HG03045 (cell line): Measurements from ENCODE around the gene KLHL26.

Source experiments
- ATAC-seq: cut with Tn5 transposase; IDR thresholded peaks from one replicate; pipeline ENCODE4 v1.9.1; 2021; ENCODE audit warnings: mild to moderate bottlenecking, moderate library complexity; ENCODE audit not compliant: unreplicated experiment

The KLHL26 gene

GRCh38 chr19:18646535-18647370 lies 9.9 kb downstream of the KLHL26 start:
- ATAC-seq, result no peak

GRCh38 chr19:18647371-18647767 lies 10.5 kb downstream of the KLHL26 start:
- ATAC-seq, result no peak

GRCh38 chr19:18647807-18648206 lies 11.0 kb downstream of the KLHL26 start:
- ATAC-seq, result no peak

GRCh38 chr19:18648973-18649315 lies 12.1 kb downstream of the KLHL26 start:
- ATAC-seq, result no peak

- ATAC-seq, result no peak
These were observed 12.7 kb downstream of the KLHL26 start for GRCh38 chr19:18649371-18650020.

- no peak for ATAC-seq
These were observed 13.2 kb downstream of the KLHL26 start for GRCh38 chr19:18650021-18650390.

- ATAC-seq, result no peak
These were observed 13.7 kb downstream of the KLHL26 start for GRCh38 chr19:18650468-18651041.

- ATAC-seq, result no peak
These were observed 14.5 kb downstream of the KLHL26 start for GRCh38 chr19:18651300-18651699.

GRCh38 chr19:18651733-18652132 lies 14.9 kb downstream of the KLHL26 start:
- ATAC-seq, result no peak

- ATAC-seq, result no peak
These were observed 17.0 kb downstream of the KLHL26 start for GRCh38 chr19:18653853-18654252.

- ATAC-seq, result no peak
These were observed 17.6 kb downstream of the KLHL26 start for GRCh38 chr19:18654469-18654868.

- no peak for ATAC-seq
These were observed 18.5 kb downstream of the KLHL26 start for GRCh38 chr19:18655173-18655844.

- ATAC-seq, result no peak
These were observed 19.7 kb downstream of the KLHL26 start for GRCh38 chr19:18656337-18657086.

GRCh38 chr19:18657590-18658365 lies 20.9 kb downstream of the KLHL26 start:
- ATAC-seq, result no peak

- ATAC-seq, result no peak
These were observed 21.6 kb downstream of the KLHL26 start for GRCh38 chr19:18658366-18658855.

GRCh38 chr19:18659281-18660050 lies 22.6 kb downstream of the KLHL26 start:
- ATAC-seq, result no peak

- ATAC-seq, result no peak
These were observed 23.5 kb downstream of the KLHL26 start for GRCh38 chr19:18660051-18660910.

GRCh38 chr19:18660939-18661670 lies 24.3 kb downstream of the KLHL26 start:
- no peak for ATAC-seq
